Liver (tissue), 9 donors: ENCODE measurements around the gene SLC16A10. TPM values are rescaled to one million over a fixed set of nuclear protein-coding genes. Genes with fewer than 3 reads are reported as not detected.
A peak's percentile ranks its signal among the peaks of the same experiment; 100 is the strongest.
"Not testable (repeated sequence)": the region's sequence is repeated elsewhere in the genome, so short reads cannot be mapped to it uniquely, and the experiment has no call there.

ENCODE experiments used
- DNase-seq: peaks from one replicate; pipeline ENCODE4 v3.0.0-alpha.2; 2017; ENCODE audit warnings: low spot score
- H3K27ac ChIP-seq, 2 donors: one replicate each; pipeline ENCODE4 v1.7.0; 2013; ENCODE audit warnings: inconsistent platforms in 2 of 2, low read length in 2 of 2, control low read depth in 1 of 2, low read depth in 1 of 2, mild to moderate bottlenecking in 1 of 2
- H3K27me3 ChIP-seq, 4 donors: one replicate each; pipeline versions ENCODE4 v1.6.1 to v1.7.0; 2013; ENCODE audit warnings: low read length in 3 of 4, inconsistent platforms in 1 of 4, mild to moderate bottlenecking in 1 of 4, moderate library complexity in 1 of 4; ENCODE audit not compliant: control insufficient read depth in 4 of 4, insufficient read depth in 4 of 4
- H3K36me3 ChIP-seq, 4 donors: one replicate each; pipeline versions ENCODE4 v1.6.1 to v1.7.0; 2013; ENCODE audit warnings: low read length in 3 of 4, mild to moderate bottlenecking in 3 of 4, low read depth in 1 of 4, moderate library complexity in 1 of 4; ENCODE audit not compliant: control insufficient read depth in 4 of 4, insufficient read depth in 3 of 4
- H3K4me1 ChIP-seq, 4 donors: one replicate each; pipeline versions ENCODE4 v1.6.1 to v1.7.0; 2013; ENCODE audit warnings: low read length in 3 of 4, mild to moderate bottlenecking in 3 of 4, moderate library complexity in 1 of 4; ENCODE audit not compliant: control insufficient read depth in 4 of 4, insufficient read depth in 4 of 4
- H3K4me3 ChIP-seq, 3 donors: one replicate each; pipeline versions ENCODE4 v1.6.1 to v1.7.0; 2013; ENCODE audit warnings: low read length in 3 of 3, control low read depth in 1 of 3, low read depth in 1 of 3, mild to moderate bottlenecking in 1 of 3
- H3K9ac ChIP-seq, 2 donors: one replicate each; pipeline ENCODE4 v1.7.0; 2013; ENCODE audit warnings: low read length in 2 of 2, mild to moderate bottlenecking in 2 of 2, moderate library complexity in 2 of 2, control low read depth in 1 of 2, low read depth in 1 of 2
- H3K9me3 ChIP-seq, 4 donors: one replicate each; pipeline versions ENCODE4 v1.6.1 to v1.7.0; 2013; ENCODE audit warnings: low read length in 3 of 4; ENCODE audit not compliant: control insufficient read depth in 4 of 4
- ATF3 ChIP-seq: IDR thresholded peaks from 2 replicates; pipeline ENCODE4 v1.6.1; 2016; ENCODE audit warnings: antibody characterized with exemption
- FOXA1 ChIP-seq: IDR thresholded peaks from 2 replicates; pipeline ENCODE4 v1.6.1; 2016; ENCODE audit warnings: antibody characterized with exemption
- HNF4A ChIP-seq, 2 donors: conservative IDR thresholded peaks; 2 replicates each; pipeline ENCODE4 v1.6.1; 2016; ENCODE audit warnings: antibody characterized with exemption in 2 of 2, mild to moderate bottlenecking in 2 of 2
- HNF4G ChIP-seq: IDR thresholded peaks from 2 replicates; pipeline ENCODE4 v1.6.1; 2016; ENCODE audit warnings: antibody characterized with exemption
- JUND ChIP-seq, 2 donors: IDR thresholded peaks; 2 replicates each; pipeline ENCODE4 v1.6.1; 2016; ENCODE audit warnings: antibody characterized with exemption in 2 of 2
- MAX ChIP-seq: IDR thresholded peaks from 2 replicates; pipeline ENCODE4 v1.6.1; 2016; ENCODE audit warnings: antibody characterized with exemption
- REST ChIP-seq: IDR thresholded peaks from 2 replicates; pipeline ENCODE4 v1.6.1; 2016; ENCODE audit warnings: antibody characterized with exemption, mild to moderate bottlenecking
- RXRA ChIP-seq, 2 donors: IDR thresholded peaks; 2 replicates each; pipeline ENCODE4 v1.6.1; 2017 to 2018; ENCODE audit warnings: antibody characterized with exemption in 2 of 2, mild to moderate bottlenecking in 1 of 2
- SP1 ChIP-seq: IDR thresholded peaks from 2 replicates; pipeline ENCODE4 v1.6.1; 2018; ENCODE audit warnings: antibody characterized with exemption, mild to moderate bottlenecking
- TAF1 ChIP-seq: conservative IDR thresholded peaks from 2 replicates; pipeline ENCODE4 v1.6.1; 2016; ENCODE audit warnings: antibody characterized with exemption, mild to moderate bottlenecking
- YY1 ChIP-seq: IDR thresholded peaks from 2 replicates; pipeline ENCODE4 v1.6.1; 2016; ENCODE audit warnings: antibody characterized with exemption, mild to moderate bottlenecking
- WGBS: extraction: QIAGEN DNeasy Blood & Tissue Kit; methylation state at CpG from one replicate; pipeline ENCODE4 v1.1.7; 2013; 5-methylcytosine and 5-hydroxymethylcytosine counted together
- polyA plus RNA-seq, 2 donors: library from polyadenylated mRNA; stranded (reverse) in 1 of 2; unstranded in 1 of 2; fragments of 200-250 nt in 1 of 2; fragments of >200 nt in 1 of 2; fragmentation: Nextera tagmentation in 1 of 2; extraction: Ambion mirVana in 1 of 2; gene quantifications; one replicate each; pipeline versions ENCODE4 v1.2.1 to v1.2.3, GENCODE V29; 2013 to 2015
- total RNA-seq, 2 donors: library from RNA; depleted of rRNA; stranded (reverse); fragments of >200 nt; gene quantifications; one replicate each; pipeline ENCODE4 v1.2.3, GENCODE V29; 2014
- donor health status: healthy.
- donor health status: healthy.
- donor health status: healthy.
- donor health status: healthy.
- donor health status: healthy.

The SLC16A10 gene
- total and polyA plus RNA-seq, 4 donors = 1.8 to 16.7 (median 8.4) TPM

GRCh38 chr6:111189666-111190210 lies 102.4 kb downstream of the SLC16A10 start:
- not testable (repeated sequence) for H3K9me3 ChIP-seq, H3K36me3 ChIP-seq, H3K27me3 ChIP-seq, H3K9ac ChIP-seq, H3K4me3 ChIP-seq, H3K27ac ChIP-seq, DNase-seq
- peaks cover 2 to 13% (median 6%) of the 10 kb centered on the region in 4 donors for H3K4me1 ChIP-seq
- TF ChIP-seq JUND (IDR thresholded peaks at IDR 0.05) (peak in 1 of 2 donors; percentile 12), HNF4G (peak; percentile 75), HNF4A (conservative IDR thresholded peaks at IDR 0.05) (peak; percentile 90 to 92), SP1 (peak; percentile 81), RXRA (IDR thresholded peaks at IDR 0.05) (peak in 1 of 2 donors; percentile 10), YY1 (peak; percentile 16), MAX (peak; percentile 17)
- 58% methylated on average over 2 of the region's 2 CpGs for WGBS

- Histone ChIP-seq H3K36me3 (no peaks in the 10 kb centered on the region), H3K27me3 (no peaks in the 10 kb centered on the region), H3K9ac (no peak overlapping the region), H3K4me3 (no peak overlapping the region), H3K27ac (no peak overlapping the region), H3K9me3 (no peaks in the 10 kb centered on the region), H3K4me1 (peaks cover 2 to 13% (median 6%) of the 10 kb centered on the region in 4 donors)
- DNase-seq = no peak
- TF ChIP-seq ATF3 = no peak
- TF ChIP-seq YY1 = no peak
- TF ChIP-seq FOXA1 = no peak
- no peak for TF ChIP-seq TAF1
- no peak for TF ChIP-seq REST
- WGBS = over 99% methylated on average over 3 of the region's 3 CpGs
Measured at GRCh38 chr6:111190637-111191036, 103.3 kb downstream of the SLC16A10 start.

GRCh38 chr6:111191136-111191535 lies 103.8 kb downstream of the SLC16A10 start:
- not testable (repeated sequence) for H3K9me3 ChIP-seq, H3K4me3 ChIP-seq, H3K36me3 ChIP-seq, DNase-seq, H3K27ac ChIP-seq, H3K27me3 ChIP-seq, H3K9ac ChIP-seq
- peaks cover 2 to 13% (median 6%) of the 10 kb centered on the region in 4 donors for H3K4me1 ChIP-seq
